NCI-H1694 treated with DMSO at 0.1 percent for 48 hours (cell line): ENCODE results near the gene MAPK12.
"Not testable (repeated sequence)": the region's sequence is repeated elsewhere in the genome, so short reads cannot be mapped to it uniquely, and the experiment has no call there.

Source experiments
- DNase-seq: peaks from one replicate; lab custom pipeline; 2025; lab: John Stamatoyannopoulos, UW

The MAPK12 gene

DNA sequence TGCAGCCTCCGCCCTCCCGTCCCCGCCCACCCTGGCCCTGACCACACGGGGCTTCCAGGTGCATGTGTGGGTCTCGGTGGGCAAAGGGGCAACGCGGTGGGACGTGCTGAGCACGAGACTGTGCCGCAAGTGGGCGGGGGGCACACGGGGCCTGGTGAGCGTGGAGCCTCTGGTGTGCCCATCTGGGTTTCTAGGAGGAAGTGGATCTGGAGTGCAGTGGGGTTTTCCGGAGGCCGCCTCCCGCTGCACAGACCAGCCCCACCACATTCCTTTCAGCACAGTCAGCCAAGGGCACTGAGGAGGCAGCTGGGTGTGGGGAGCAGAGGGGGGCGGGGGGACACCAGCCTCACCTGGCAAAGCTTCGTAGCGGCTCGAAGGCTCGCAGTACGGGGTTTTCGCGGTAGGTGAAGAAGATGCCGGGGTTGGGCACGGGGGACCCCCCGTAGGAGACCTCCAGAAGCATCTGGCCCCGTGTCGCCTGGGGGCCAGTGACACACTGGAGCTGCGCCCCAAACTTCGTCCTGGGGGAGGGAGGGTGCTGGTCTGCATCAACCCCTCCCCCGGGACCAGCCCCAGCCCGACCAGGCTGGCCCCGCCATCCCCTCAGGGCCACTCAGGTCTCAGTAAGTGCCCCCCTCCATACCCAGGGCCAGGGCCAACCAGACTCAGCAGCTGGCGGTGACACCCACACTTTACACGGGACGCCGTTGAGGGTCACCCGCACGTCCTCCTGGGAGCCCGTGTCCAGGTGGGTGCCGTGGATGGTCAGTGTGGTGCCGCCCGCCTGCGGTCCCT, 21.1 kb upstream of the MAPK12 start:
- no peak for DNase-seq

DNA sequence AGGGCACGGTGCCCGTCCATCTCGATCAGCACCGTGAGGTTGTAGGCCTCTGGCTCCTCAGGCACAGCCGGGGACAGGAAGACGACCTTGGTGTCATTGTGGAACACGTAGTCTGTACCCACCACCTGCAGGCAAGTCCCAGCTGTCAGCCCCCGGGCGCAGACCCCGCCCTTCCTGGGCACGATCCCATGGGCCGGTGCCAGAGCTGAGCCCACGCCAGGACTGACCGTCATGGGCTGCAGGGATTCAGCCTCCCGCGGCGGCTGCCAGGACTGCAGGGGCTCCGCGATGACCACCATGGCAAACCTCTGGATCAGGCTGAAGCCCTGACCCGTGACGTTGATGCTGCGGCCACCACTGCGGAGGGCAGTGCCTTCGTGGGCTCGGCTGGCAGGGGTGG, 20.5 kb upstream of the MAPK12 start:
- DNase-seq, result no peak

DNA sequence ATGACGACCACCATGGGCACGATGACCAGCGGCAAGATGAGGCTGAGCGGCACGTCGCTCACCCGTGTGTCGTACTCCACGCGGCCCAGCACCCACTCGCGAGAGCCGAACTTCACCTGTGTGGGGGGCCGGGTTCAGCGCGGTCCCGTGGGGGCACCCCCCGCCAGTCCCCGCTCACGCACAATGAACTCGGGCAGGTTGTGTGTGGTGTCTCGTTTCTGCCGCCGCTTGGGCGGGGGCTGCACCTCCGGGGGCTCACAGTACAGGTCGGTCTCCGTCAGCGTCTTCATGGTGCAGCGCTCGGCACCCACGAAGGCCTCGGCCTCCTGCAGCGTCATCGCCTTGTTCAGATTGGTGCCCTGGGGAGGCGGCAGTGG, 19.9 kb upstream of the MAPK12 start:
- DNase-seq, result no peak

DNA sequence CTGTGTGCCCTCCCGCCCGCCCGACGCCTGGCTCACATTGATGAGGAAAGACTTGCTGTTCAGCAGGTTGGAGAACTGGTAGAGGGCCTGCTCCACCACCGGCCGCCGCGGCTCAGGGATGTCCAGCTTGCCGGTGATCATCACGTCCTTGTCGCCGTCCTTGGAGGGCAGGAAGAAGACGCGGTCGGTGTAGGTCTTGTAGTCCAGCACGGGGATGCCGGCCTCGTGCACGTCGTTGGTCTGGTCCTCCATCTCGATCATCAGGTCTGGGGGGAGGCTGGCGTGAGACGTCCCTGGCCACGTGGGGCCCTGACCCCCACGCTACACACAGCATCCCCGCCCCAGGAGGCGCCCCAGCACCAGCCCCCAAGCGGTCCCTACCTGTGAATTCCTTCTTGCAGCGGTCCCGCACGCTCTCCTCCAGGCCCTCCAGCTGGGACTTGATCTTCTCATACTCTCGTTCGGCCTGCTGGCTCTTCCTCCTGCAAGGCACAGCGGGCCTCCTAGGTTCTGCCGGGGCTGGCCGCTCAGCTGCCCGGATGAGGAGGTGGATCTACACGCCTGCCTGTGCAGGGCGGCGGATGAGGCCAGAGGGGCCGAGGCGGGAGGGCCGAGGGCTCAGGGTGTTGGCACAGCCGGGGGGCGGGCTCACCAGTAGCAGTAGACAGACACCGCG, 19.4 kb upstream of the MAPK12 start:
- DNase-seq, result no peak

DNA sequence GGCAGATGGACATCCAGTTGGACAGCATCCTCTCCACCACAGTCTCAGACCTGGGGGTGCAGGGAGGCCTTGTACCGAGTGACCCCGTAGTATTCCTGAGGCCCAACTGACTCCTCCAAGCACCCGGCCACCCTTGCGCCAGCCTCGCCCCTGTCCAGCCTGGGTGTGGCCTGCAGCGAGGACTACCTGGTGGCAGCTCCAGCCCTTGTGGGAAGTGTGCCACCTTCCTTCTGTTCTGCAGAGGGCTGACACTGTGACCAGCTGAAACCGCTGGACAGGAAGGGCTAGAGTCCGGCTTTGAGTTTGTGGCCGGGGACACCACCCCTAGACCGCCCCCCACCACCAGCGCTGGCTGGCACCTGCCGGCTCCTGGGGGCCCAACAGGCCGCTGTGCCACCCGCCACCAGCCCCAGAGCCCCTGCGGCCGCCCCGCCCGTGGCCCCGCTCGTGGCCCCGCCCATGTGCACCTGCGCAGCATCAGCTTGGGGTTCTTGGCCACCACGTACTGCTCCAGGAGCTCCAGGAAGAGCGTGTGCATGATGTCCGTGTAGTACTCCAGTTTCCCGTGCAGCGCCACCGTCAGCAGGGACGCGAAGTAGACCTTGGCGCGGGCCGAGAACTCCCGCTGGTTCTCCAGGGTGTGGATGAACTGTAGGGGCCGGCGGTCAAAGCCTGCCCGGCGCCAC, 18.7 kb upstream of the MAPK12 start:
- DNase-seq, result no peak

DNA sequence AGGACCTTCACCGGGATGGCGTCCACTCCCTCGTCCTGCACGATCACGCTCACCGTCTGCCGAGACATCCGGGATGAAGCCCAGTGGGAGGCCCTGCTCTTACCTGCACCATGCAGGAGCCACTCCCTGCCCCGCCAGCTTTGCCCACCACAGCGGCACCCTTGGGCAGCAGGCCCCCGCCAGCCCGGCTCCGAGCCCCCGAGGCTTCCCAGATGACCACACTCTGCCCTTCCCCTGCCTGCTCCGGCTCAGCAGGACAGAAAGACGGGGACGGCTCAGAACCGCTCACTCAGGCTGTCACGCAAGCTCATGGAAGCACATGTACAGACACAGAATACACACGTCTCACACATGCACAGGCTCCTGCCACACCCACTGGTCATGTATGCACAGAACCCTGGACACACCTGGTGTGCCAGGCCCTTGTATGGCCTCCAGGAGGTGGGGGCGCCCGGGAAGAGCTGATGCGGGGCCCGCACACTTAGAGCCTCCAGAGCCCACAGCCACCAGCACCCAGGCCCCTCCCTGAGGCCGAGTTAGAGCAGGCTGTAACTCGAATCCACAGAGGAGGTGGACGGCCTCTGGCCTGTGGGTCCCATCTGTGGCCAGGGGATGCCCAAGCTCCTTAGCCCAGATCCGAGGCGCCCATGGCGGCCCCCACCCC, 17.6 kb upstream of the MAPK12 start:
- no peak for DNase-seq

DNA sequence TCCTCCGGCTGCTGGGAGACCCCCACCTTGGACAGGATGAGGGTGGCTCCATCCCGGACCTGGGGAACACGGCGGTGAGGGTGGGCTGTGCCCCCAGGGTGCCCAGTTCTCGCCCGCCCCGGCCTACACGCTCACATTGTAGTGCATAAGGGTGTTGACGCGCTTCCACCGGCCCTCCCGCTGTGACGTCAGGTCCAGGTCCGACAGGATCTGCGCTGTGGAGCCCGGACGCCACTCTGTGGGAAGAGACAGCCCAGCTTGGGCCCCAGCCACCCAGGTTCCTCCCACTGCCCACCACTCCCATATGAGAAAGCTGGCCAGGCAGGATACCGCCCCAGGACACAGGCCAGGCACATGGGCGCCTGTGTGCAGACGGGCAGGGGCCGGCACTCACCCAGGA, 17.0 kb upstream of the MAPK12 start:
- DNase-seq, result no peak

DNA sequence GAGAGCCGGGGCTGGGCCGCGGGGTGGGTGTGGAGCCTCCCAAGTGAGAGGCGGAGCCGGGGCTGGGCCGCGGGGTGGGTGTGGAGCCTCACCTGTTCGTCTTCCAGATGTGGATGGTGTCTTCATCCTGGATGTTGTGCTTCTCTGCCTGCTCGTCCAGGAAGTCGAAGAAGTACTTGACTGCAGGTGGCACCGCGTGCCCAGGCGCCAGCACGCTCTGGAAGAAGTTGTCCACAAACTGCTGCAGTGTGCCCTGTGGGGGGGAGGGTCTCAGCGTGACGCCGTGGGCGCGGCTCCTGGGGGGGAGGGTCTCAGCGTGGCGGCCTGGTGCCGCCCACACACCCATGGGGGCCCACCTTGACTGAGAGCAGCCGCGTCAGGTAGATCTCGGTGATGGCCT, 16.3 kb upstream of the MAPK12 start:
- no peak for DNase-seq

DNA sequence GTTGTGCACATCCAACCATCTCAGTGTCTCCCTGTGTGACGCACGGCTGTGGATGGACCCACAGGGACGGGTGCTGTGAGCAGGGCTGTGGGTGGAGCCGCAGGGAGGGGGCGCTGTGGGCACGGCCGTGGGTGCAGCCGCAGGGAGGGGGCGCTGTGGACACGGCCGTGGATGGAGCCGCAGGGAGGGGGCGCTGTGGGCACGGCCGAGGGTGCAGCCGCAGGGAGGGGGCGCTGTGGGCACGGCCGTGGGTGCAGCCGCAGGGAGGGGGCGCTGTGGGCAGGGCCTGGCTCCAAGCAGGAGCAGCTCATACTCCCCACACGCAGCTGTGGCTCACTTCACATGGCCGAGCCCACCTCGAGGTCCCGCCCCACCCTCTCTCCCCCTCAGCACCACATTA, 14.7 kb upstream of the MAPK12 start:
- DNase-seq, result peak; percentile 43

DNA sequence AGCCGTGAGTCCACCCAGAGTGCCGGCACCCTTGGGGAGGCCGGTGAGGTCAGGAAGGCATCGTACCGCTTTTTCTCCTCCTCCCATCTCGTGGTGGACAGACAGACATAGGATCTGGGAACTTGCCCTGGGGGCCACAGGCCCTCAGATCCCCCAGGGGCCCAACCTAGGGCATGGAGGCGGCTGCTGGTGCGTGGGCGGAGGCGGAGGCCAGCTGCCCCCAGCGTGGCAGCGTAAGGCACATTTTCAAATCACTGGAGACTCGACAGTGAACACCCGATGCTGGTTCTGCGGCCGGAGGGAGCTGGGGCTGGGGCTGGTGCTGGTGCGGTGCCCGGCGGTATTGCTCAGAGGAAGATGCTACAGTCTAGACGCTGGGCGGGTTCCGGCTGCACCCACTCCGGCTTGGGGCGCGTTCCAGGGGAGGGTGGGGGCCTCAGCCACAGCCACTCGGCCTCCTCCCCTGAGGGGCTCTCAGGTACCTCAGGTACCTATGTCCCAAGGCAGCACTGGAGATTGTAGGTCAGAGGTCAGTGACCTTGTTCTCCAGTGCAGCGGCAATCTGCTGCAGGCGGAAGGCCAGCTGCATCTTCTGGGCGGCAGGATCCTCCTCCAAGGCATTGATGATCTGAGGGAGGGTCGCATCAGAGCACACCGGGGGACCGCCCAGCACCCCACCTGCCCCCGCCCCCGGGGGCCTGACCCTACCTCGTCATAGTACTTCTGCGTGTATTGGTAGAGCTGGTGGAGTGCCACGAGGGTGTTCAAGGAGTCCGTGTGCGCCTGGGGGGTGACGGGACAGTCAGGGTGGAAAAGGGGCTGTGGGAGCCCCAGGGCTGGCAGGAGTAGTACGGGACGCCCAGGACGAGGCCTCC, 13.9 kb upstream of the MAPK12 start:
- no peak for DNase-seq

DNA sequence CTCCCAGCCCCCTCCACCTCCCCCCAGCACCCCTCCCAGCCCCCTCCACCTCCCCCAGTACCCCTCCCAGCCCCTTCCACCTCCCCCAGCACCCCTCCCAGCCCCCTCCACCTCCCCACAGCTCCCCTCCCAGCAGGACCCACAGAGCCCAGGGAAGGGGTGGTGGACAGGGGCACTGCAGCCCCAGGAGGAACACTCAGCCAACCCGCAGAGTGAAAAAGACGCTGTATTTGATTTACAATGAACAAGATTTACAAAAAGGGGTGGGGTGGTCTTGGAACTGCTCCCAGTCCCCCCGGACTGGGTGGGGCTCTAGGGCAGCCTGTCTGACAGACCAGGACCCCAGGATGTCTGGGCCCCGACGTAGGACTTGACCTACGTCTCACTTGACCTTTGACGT, 13.3 kb upstream of the MAPK12 start:
- DNase-seq, result no peak

DNA sequence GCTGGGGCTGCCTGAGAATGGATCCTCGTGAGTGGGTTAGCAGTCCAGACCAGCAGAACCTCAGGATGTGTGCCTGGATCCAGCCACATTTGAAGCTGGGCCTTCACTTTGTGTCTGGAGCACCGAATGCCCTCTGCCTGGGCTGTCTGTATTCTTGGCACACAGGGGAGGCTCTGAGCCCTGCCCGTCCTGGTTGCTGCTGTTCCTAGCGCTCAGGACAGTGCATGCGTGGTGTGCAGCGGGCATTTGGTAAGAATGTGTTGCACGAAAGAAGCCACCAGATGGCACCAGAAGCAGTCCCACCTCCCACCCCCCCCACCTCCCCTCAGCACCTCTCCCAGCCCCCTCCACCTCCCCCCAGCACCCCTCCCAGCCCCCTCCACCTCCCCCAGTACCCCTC, 12.8 kb upstream of the MAPK12 start:
- DNase-seq, result peak; percentile 74

DNA sequence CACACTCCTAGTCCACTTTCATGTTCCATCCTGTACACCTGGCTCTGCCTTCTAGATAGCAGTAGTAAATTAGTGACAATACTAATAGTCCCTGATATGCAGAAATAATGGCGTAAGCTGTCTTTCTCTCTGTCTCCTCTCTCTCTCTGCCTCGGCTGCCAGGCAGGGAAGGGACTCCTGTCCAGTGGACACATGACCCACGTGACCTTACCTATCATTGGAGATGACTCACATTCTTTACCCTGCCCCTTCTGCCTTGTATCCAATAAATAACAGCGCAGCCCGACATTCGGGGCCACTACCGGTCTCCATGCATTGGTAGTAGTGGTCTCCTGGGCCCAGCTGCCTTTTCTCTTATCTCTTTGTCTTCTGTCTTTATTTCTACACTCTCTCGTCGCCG, 12.3 kb upstream of the MAPK12 start:
- DNase-seq, result not testable (repeated sequence)

DNA sequence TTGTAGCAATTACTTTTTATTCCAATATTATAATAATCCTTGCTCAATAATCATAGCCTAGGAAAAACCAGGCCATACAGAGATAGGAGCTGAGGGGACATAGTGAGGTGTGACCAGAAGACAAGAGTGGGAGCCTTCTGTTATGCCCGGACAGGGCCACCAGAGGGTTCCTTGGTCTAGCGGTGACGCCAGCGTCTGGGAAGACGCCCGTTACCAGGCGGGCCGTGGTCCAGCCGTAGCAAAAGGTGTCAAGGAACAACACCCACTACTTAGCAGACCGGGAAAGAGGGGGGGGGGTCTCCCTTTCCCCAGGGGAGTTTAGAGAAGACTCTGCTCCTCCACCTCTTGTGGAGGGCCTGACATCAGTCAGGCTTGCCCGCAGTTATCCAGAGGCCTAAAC, 11.9 kb upstream of the MAPK12 start:
- DNase-seq, result not testable (repeated sequence)

DNA sequence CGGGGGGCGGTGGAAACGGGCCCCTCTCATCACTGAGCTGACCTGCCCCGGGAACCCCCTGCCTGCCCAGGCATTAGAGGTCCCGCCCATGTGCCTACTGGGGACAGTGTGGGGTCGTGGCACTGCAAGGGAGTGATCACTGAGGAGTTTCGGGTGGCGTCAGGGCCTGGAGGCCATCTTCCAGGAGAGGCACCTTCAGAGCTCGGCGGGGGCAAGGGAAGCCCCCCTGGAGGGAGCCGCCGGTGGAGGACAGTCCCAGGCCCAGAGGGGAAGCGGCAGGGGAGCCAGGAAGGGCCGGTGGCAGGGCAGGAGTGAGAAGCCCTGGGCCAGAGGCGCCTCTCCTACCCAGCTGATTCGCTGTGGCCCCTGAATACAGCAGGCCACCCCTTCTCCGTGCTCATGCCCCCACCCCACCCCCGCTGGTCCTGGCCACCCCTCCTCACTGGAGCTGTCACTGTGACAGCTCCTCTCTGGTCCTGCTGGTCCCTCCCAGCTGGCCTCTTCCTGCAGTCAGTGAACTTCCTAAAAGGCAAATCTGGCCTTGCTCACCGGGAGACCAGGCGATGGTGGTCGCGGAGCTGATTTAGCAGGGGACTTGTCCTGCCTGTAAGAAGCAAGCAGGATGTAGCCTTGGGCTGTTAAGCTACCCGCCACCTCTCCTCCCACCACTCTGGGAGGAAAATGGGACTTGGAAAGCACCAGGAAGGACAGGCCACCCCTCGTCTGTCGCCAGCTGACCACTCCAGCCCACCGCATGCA, 10.7 kb upstream of the MAPK12 start:
- no peak for DNase-seq

DNA sequence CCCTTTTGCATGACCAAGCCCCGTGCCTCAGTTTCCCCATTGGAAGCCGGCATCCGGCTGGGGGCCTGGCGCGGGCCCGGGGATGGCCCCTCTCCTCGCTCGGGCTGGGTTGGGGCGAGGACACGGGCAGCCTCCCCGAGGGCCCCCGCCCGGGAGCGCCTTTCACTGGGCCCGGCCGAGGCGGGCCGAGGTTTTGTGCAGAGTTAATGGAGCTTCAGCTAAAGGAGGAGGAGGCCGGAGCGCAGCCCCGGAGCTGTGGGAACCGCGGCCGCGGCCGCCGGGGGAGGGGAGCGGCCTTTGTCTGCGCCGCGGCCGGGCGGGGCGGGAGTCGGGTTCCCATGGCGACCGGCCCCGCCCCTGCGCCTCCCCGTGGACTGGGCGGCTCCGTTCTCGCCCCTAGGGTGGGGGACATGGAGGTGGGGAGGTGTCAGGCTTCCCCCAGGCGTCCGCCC, 10.1 kb upstream of the MAPK12 start:
- peak; percentile 57 for DNase-seq

DNA sequence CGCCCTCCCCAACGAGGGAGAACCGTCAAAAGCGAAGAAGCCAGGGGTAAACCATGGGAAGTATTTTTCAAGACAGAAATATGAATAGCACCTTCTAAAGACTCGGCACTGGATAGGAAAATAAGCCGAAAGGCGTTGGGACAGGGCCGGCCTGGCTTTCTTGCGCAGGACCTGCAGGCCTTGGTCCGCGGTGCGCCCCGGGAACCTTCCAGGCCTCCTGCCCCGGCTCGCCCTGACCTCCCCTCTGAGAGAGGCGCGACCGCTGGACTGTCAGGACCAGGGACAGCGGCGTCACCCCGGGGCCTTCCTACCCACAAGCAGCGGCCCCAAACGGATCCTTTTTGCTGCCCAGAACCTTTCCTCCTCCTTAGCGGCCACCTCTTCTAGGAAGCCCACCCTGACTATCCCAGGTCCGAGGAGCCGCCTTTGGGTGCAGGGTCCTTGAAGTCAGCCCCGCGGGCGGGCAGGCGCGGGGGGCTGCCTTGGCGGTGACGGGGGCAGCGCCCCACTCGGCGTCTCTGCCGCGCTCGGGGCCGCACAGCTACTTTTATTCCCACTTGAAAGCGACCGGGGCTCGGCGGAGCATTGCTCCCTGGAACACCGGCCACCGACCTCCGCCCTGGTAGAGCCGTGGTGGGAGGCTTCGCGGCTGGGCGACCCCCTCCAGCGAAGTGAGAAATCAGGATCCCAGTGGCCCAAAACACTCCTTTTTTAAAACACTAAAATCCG, 9.3 kb upstream of the MAPK12 start:
- DNase-seq, result no peak

DNA sequence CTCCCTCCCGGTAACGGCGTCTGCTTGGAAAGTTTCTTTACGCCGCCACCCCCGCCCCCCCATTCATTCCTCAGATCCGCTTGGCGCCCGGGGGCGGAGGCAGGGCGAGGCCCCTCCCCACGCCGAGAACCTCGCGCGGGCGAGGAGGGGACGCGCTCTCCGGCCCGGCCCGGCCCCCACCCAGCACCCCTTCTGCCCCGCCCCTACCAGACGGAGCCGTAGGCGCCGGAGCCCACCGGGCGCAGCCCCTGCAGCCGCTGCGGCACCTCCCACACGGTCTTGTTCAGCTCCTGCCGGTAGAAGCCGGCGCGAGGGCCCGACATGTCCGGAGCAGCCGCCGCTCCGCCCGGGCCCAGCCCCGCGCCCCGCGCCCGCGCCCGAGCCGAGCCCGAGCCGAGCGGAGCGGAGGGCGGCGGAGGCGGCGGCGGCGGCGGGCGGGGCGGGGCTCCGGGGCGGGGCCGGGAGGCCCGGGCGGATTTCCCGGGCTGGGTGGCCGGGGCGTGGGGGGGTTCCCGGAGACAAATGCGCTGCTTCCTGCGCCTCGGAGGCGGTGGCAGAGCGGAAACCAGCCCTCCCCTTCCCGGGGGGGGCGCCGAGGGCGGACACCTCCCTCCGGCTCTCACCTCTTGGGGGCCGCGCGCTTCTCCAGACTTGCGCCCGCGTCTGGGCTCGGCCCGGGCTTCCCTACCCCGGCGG, 8.6 kb upstream of the MAPK12 start, which contains the start of gene MAPK11:
TSS of gene MAPK11 (minus strand) at position 411 of the 696 bp plus-strand sequence. CDS start at position 323, 88 bp downstream.
- peak; percentile 35 for DNase-seq

DNA sequence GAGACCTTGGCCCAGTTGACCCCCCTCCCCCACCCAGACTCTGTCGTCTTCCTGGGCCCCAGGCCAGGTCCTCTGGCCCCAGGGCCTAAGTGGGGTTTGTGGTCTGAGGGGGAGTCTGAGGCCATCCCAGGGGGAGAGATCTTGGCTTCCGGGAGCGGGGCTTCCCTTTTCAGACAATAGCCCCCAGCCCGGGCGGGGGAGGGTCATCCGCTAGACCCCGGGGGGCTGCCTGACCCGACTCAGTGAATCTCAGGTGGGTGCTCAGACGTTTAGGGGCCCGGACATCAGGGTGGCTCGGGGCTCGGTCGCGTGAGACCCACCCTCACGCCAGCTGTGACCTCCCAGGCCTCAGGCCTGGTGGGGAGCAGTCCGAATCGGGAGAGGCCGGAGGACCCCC, 8.1 kb upstream of the MAPK12 start:
- DNase-seq, result no peak
